Dermis blood vessel endothelial cell (primary cell): ENCODE measurements around the gene CDADC1. TPM values are rescaled to one million over a fixed set of nuclear protein-coding genes. Genes with fewer than 3 reads are reported as not detected.
"Not testable (repeated sequence)": the region's sequence is repeated elsewhere in the genome, so short reads cannot be mapped to it uniquely, and the experiment has no call there.

Experiments used
- DNase-seq: peaks from one replicate; pipeline ENCODE4 v3.0.0; 2010
- total RNA-seq: library from RNA; depleted of rRNA; stranded (reverse); fragments of >200 nt; gene quantifications from 2 replicates; pipeline ENCODE4 v1.2.3, GENCODE V29; 2014

The CDADC1 gene
- total RNA-seq, 1 donor from 2014 or later, result 2.7 TPM

GRCh38 chr13:49319951-49320350 is 72.2 kb downstream of the CDADC1 start:
- no peak for DNase-seq

DNA sequence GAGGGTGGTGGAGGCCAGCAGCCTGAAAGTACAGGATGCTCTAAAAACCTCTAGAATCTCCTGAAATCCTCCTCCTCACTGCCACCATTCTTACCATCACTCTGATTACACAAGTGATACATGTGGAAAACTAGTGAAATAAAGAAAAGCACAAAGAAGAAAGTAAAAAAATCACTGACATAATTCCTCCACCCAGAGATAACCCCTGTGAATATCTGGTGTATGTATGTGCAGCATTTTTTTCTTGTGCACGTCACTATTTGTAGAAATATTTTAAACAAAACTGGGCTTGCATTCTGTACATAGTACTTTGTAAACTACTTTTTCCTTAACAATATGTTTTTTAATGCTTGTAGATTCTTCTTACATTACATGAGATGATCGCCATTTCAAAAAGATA is 73.2 kb downstream of the CDADC1 start:
- no peak for DNase-seq

DNA sequence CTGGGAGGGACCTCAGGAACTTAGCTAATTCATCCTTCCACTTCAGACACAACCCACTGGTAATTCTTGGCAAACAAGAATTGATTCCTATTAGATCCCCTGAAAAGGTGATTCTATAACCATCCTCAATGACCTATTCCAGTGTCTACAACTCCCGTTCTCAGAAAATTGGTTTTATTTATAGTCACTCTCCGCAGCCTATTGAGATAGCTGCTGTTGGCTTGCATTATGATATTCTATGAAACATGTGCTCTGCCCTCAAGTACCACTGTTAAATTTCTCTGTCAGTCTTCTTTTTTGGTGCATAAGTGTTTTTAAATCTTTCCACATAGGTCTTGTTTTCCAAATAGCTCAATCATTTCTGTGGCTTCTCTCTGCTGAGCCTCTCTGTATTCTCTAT is 75.0 kb downstream of the CDADC1 start:
- DNase-seq, result no peak

- DNase-seq, result no peak
Measured at GRCh38 chr13:49323344-49323743, 75.6 kb downstream of the CDADC1 start.

GRCh38 chr13:49326222-49326917 is 78.6 kb downstream of the CDADC1 start:
- DNase-seq, result no peak

DNA sequence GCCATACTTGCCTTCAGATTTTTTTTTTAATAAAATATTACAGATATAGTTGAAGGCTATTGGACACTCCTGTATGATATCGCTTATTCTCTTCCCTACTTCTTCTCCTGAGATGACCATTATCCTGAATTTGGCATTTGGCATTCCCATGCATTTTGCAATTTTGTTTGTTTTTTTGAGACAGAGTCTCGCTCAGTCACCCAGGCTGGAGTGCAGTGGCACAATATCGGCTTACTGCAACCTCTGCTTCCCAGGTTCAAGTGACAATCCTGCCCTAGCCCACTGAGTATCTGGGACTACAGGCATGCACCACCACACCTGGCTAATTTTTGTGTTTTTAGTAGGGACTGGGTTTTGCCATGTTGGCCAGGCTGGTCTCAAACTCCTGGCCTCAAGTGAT is 79.4 kb downstream of the CDADC1 start:
- DNase-seq, result not testable (repeated sequence)

- no peak for DNase-seq
Measured at GRCh38 chr13:49329831-49330545, 82.3 kb downstream of the CDADC1 start.

- no peak for DNase-seq
Measured at GRCh38 chr13:49330546-49330864, 82.8 kb downstream of the CDADC1 start.

DNA sequence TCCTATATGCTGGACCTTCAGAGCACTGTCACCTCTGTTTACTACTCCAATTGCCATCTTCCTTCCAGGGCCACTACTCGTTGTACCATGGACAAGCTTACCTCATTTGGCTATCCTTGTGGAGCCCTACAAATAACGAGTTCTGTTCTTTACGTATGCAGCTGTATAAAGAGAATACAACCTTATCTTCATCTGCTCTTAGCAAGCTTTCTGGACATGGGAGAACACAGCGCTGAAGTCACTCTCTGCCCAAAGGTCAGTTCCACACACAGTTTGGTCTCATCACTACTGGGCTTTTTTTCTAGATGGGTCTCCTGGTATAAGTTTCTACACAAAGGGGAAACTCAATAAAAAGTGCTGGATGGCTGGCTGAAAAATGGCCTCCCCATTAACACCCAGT is 88.9 kb downstream of the CDADC1 start:
- DNase-seq, result no peak

DNA sequence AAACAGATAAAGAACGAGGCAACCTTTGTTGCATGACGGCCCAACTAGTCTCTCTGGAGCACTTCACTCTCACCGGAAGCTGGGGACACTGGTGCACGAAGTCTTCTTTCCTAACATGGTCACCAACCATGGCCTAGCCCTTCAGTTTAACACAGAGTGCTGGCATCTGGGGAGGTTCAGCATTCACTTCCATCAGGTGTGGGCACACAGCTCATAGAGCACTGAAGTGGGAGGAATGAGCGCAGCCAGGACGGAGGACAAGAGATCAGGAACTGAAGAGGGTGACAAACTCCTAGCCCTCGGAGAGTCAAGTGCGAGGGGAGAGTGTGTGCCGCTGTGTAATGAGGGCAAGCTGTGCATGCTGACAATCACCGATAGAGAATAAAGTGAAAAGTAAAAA is 92.4 kb downstream of the CDADC1 start:
- DNase-seq, result no peak

GRCh38 chr13:49341517-49341916 is 93.8 kb downstream of the CDADC1 start:
- no peak for DNase-seq

DNA sequence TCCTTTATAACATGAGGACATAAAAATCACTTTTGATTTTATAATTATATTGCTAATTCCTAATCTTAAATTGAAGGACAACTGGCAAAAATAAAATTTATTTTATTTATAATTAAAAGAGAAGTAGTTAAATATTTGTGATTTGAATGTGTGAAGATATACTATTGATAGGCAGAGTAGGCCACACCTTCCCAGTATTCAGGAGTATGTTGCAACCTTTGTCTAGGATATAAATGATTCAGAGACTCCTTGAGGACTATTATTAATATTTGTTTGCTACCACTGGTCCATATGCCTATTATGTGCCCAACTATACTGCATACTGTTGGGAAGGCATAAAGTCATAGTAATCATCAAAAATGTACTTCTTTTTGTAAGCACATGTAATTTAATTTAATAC is 94.2 kb downstream of the CDADC1 start:
- no peak for DNase-seq

DNA sequence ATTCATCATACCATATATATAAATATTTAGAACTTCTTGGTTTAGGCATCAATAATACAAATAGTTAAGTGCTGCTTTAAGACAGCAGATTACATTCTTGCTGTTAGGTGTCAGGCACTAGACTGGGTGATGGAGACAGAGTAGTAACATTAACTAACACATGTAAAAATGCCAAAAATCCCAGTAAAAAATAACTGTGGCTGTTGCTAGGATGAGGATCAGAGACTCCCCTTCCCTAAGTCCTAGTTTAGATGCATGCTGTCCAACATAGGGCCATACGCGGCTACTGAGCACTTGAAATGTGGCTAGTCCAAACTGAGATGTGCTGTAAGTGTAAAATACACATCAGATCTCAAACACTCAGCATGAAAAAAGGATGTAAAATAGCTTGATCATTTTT is 94.7 kb downstream of the CDADC1 start:
- DNase-seq, result no peak

Other genes starting within 250 kb of the CDADC1 start
- gene MLNR, start 27.6 kb upstream of the CDADC1 start, total RNA-seq, result not detected in 2 replicates
- gene CAB39L, start 196.1 kb downstream of the CDADC1 start, total RNA-seq, result 8.3 and 8.7 TPM in 2 replicates
- 9.9 and 10.7 TPM in 2 replicates for gene SETDB2, start 196.3 kb downstream of the CDADC1 start, total RNA-seq
- 11.1 and 13.7 TPM in 2 replicates for gene PHF11, start 248.0 kb downstream of the CDADC1 start, total RNA-seq